Kidney epithelial cell (primary cell): ENCODE measurements around the gene SQSTM1. TPM values are rescaled to one million over a fixed set of nuclear protein-coding genes. Genes with fewer than 3 reads are reported as not detected.

Source experiments
- DNase-seq: peaks from one replicate; pipeline ENCODE4 v3.0.0-alpha.2; 2010; ENCODE audit warnings: low read depth
- H3K27me3 ChIP-seq: 2 replicates; pipeline ENCODE4 v1.6.0; 2011; ENCODE audit warnings: low read length; ENCODE audit not compliant: control insufficient read depth, insufficient read depth
- H3K36me3 ChIP-seq: 2 replicates; pipeline ENCODE4 v1.5.1; 2011; ENCODE audit warnings: low read length; ENCODE audit not compliant: control insufficient read depth, insufficient read depth
- H3K4me3 ChIP-seq: 2 replicates; pipeline ENCODE4 v1.5.1; 2011; ENCODE audit warnings: low read depth, mild to moderate bottlenecking, control low read depth, low read length
- CTCF ChIP-seq: IDR thresholded peaks from 2 replicates; pipeline ENCODE4 v1.5.1; 2011; ENCODE audit warnings: mild to moderate bottlenecking, moderate library complexity, low read length, control low read depth, inconsistent platforms; ENCODE audit not compliant: insufficient read depth, poor library complexity, severe bottlenecking
- total RNA-seq: library from RNA; depleted of rRNA; stranded (reverse); fragments of >200 nt; gene quantifications from 2 replicates; pipeline ENCODE4 v1.2.3, GENCODE V29; 2015

The SQSTM1 gene
- total RNA-seq, 1 donor from 2014 or later, result 905 TPM

DNA sequence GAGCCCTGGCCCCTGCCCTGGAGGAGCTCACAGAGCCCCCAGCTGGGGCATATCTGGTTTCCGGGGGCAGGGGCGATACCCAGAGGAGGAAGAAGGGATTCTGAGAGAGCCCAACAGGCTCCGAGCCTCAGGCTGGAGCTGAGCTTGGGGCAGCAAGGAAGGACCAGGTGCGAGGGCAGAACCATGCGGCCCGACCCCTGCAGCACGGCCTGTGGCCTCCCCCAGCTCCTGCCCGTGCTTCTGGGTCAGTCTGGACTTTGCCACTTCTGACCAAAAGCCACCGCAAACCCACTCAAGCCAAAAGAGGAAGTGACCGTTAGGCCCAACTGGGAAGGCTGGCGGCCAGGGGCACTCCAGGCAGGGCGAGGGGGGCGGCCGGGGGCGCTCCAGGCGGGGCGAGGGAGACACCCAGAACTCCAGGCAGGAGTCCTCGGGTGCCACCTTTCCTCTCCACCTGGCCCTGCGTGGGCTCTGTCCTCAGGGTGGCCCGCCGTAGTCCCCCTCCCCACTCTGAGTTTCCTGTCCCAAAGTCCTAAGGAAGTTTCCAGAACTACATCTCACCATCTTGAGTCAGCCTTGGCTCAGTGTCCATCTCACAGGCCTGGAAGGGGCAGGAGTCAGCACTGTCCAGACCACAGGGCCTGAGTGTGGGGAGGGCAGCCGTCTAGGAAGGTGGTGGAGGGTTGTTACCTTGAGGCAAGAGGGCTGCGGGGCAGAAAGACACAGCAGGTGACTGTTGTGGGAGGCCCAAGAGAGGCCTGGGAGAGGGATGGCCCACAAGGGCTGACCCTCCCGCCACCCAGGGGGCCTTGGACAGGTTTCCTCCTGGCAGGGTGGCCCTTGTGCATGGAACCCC, 27.9 kb upstream of the SQSTM1 start:
- Histone ChIP-seq H3K4me3 (no peak overlapping the region), H3K36me3 (no peaks in the 10 kb centered on the region)
- DNase-seq, result no peak

GRCh38 chr5:179793468-179794139, 27.1 kb upstream of the SQSTM1 start, which contains the start of gene LTC4S:
Gene LTC4S (plus strand): TSS chr5:179793986. CDS start chr5:179794081, 95 bp downstream.
- TF ChIP-seq CTCF, result no peak
- no peaks in the 10 kb centered on the region for H3K27me3 ChIP-seq
- H3K36me3 ChIP-seq, result no peaks in the 10 kb centered on the region
- no peak within 1 kb of the TSS for H3K4me3 ChIP-seq
- DNase-seq, result no peak

More for the DNA sequence above, 27.9 kb upstream of the SQSTM1 start:
- no peaks in the 10 kb centered on the region for H3K27me3 ChIP-seq
- no peak for TF ChIP-seq CTCF

DNA sequence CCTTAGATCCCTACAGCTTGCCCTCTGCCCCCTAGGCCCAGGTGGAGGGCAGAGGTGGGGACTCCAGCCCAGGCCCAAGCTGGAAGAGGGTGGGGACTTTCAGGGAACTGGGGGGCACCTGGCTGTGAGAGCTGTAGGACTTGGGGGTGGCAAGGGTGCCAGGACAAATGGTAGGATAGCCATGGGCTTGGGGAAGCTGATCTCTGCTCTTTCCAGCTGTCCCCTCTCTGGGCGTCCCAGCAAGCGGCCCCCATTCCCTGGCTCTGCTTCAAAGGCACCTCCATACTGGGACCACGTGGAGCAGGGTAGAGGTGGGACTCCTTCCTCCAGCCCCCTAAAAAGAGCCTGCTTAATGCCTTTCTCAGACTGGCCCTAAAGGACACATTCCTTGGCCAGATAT, 26.5 kb upstream of the SQSTM1 start:
- DNase-seq, result no peak
- no peak for TF ChIP-seq CTCF
- Histone ChIP-seq H3K36me3 (no peaks in the 10 kb centered on the region), H3K4me3 (no peak overlapping the region), H3K27me3 (no peaks in the 10 kb centered on the region)

- DNase-seq, result no peak
- Histone ChIP-seq H3K36me3 (peaks cover under 1% of the 10 kb centered on the region), H3K27me3 (no peaks in the 10 kb centered on the region), H3K4me3 (no peak overlapping the region)
- no peak for TF ChIP-seq CTCF
Observed at GRCh38 chr5:179794575-179794974, 26.1 kb upstream of the SQSTM1 start.

DNA sequence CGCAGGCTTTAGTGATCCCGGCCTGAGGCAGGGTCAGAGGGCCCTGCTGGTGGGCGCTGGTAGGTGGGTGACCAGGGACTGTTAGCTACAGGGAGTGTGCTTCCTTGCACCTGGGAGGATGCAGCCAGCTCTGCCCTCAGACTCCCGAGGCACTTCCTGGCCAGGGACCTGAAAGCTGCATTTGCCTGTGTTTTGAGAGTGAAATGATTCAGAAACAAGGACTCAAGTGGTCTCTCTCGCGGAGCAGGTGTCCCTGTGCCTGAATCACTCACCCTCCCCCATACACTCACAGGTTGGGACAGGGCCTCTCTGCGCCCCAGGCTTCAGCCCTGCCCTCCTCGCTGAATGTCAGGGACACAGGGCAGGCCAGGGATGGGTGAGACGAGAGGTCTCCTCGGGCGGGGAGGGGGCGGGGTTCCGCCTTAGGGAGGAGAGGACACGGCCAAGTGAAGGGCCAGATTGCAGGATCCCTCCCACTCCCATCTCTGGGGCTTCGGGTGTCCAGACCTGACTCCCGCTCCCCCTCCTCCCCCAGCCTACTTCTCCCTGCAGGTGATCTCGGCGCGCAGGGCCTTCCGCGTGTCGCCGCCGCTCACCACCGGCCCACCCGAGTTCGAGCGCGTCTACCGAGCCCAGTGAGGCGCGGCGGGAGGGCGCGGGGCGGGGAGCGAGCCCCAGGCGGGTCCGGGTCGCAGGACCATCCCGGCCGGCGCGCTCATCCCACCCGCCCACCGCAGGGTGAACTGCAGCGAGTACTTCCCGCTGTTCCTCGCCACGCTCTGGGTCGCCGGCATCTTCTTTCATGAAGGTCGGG, 25.4 kb upstream of the SQSTM1 start:
- TF ChIP-seq CTCF, result no peak

More for the DNA sequence above, 25.4 kb upstream of the SQSTM1 start:
- Histone ChIP-seq H3K36me3 (peaks cover 2% of the 10 kb centered on the region), H3K4me3 (peak overlapping the region; percentile 64), H3K27me3 (no peaks in the 10 kb centered on the region)
- no peak for DNase-seq
